ENCODE data around the gene KPNA4.

KPNA4 gene

GRCh38 chr3:160451602-160452001 lies 113.8 kb downstream of the KPNA4 start:
- no peak for TF ChIP-seq CTCF (IDR thresholded peaks at IDR 0.05; ENCODE audit: borderline replicate concordance, extremely low read depth, low read length, poor library complexity, severe bottlenecking)
- no peak for TF ChIP-seq EZH2 (IDR thresholded peaks at IDR 0.05; ENCODE audit: borderline replicate concordance, low read depth, low read length, severe bottlenecking)
- Histone ChIP-seq H3K9me3 (ENCODE audit: insufficient read depth, low read length, severe bottlenecking) (no peaks in the 10 kb centered on the region), H3K79me2 (ENCODE audit: insufficient read depth, low read length) (no peaks in the 10 kb centered on the region), H4K20me1 (ENCODE audit: insufficient read depth, low read length) (no peaks in the 10 kb centered on the region), H2AFZ (ENCODE audit: low read depth, low read length) (no peak overlapping the region), H3K27me3 (ENCODE audit: insufficient read depth, low read length, poor library complexity) (no peaks in the 10 kb centered on the region), H3K4me2 (ENCODE audit: insufficient read depth, low read length) (no peak overlapping the region), H3K4me3 (ENCODE audit: low read depth in 1 of 2, low read length in 2 of 2) (no peak overlapping the region), H3K27ac (ENCODE audit: low read length) (no peak overlapping the region), H3K36me3 (ENCODE audit: insufficient read depth, low read length) (no peaks in the 10 kb centered on the region), H3K4me1 (ENCODE audit: insufficient read depth, low read length) (no peaks in the 10 kb centered on the region), H3K9ac (ENCODE audit: low read depth, low read length) (no peak overlapping the region)
- no peak for DNase-seq
- ATAC-seq (ENCODE audit: insufficient read depth, low read depth) = no peak

DNA sequence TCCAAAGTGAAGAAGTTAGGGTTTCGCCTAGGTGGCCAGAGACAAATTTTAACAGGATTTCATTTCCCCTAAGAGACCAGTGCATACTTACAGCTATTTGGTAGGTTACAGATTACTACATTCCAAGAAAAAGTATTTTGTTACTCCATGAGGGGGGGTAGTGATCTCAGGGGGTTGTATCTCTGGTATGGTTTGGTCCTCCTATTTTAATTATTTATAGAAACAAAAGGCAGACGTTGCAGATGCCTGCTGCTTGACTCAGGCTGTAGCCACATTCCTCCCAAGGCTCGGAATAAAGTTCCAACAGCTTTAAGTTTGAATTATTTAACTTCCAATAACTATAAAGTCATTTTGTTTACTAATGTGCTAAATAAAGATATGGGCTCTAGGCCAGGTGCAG lies 114.5 kb downstream of the KPNA4 start:
- Histone ChIP-seq H2AFZ (ENCODE audit: low read depth, low read length) (no peak overlapping the region), H3K4me1 (ENCODE audit: insufficient read depth, low read length) (no peaks in the 10 kb centered on the region), H3K27ac (ENCODE audit: low read length) (no peak overlapping the region), H4K20me1 (ENCODE audit: insufficient read depth, low read length) (no peaks in the 10 kb centered on the region), H3K79me2 (ENCODE audit: insufficient read depth, low read length) (no peaks in the 10 kb centered on the region), H3K27me3 (ENCODE audit: insufficient read depth, low read length, poor library complexity) (no peaks in the 10 kb centered on the region), H3K9ac (ENCODE audit: low read depth, low read length) (no peak overlapping the region), H3K9me3 (ENCODE audit: insufficient read depth, low read length, severe bottlenecking) (no peaks in the 10 kb centered on the region), H3K36me3 (ENCODE audit: insufficient read depth, low read length) (no peaks in the 10 kb centered on the region), H3K4me2 (ENCODE audit: insufficient read depth, low read length) (no peak overlapping the region), H3K4me3 (ENCODE audit: low read depth in 1 of 2, low read length in 2 of 2) (no peak overlapping the region)
- DNase-seq = no peak
- no peak for ATAC-seq (ENCODE audit: insufficient read depth, low read depth)
- no peak for TF ChIP-seq EZH2 (IDR thresholded peaks at IDR 0.05; ENCODE audit: borderline replicate concordance, low read depth, low read length, severe bottlenecking)
- TF ChIP-seq CTCF (IDR thresholded peaks at IDR 0.05; ENCODE audit: borderline replicate concordance, extremely low read depth, low read length, poor library complexity, severe bottlenecking) = no peak

GRCh38 chr3:160449636-160450598 lies 115.5 kb downstream of the KPNA4 start, which contains the start of gene TRIM59:
Gene TRIM59, minus strand, starts transcription at chr3:160449786. Its CDS starts 10,603 bp downstream, at chr3:160439183.
- no peak for TF ChIP-seq CTCF (IDR thresholded peaks at IDR 0.05; ENCODE audit: borderline replicate concordance, extremely low read depth, low read length, poor library complexity, severe bottlenecking)
- Histone ChIP-seq H3K27me3 (ENCODE audit: insufficient read depth, low read length, poor library complexity) (no peaks in the 10 kb centered on the region), H3K27ac (ENCODE audit: low read length) (no peak within 1 kb of the TSS), H3K4me3 (ENCODE audit: low read depth in 1 of 2, low read length in 2 of 2) (no peak within 1 kb of the TSS), H3K4me2 (ENCODE audit: insufficient read depth, low read length) (no peak within 1 kb of the TSS), H2AFZ (ENCODE audit: low read depth, low read length) (no peak within 1 kb of the TSS), H4K20me1 (ENCODE audit: insufficient read depth, low read length) (no peaks in the 10 kb centered on the region), H3K4me1 (ENCODE audit: insufficient read depth, low read length) (no peaks in the 10 kb centered on the region), H3K36me3 (ENCODE audit: insufficient read depth, low read length) (no peaks in the 10 kb centered on the region), H3K9ac (ENCODE audit: low read depth, low read length) (no peak within 1 kb of the TSS), H3K9me3 (ENCODE audit: insufficient read depth, low read length, severe bottlenecking) (no peaks in the 10 kb centered on the region), H3K79me2 (ENCODE audit: insufficient read depth, low read length) (no peaks in the 10 kb centered on the region)
- ATAC-seq (ENCODE audit: insufficient read depth, low read depth) (no peak), DNase-seq (no peak)
